C4-2B (cell line): ENCODE results near the gene SMIM29.

Experiments
- H3K27ac ChIP-seq: fragments of 450-650 bp; 2 replicates; pipeline ENCODE4 v1.5.1; 2017
- CTCF ChIP-seq: fragments of 450-650 bp; conservative IDR thresholded peaks from 2 replicates; pipeline ENCODE4 v1.5.1; 2017; ENCODE audit warnings: mild to moderate bottlenecking
- ZFX ChIP-seq: fragments of 450-650 bp; IDR thresholded peaks from 2 replicates; pipeline ENCODE4 v1.6.1; 2017

The SMIM29 gene

DNA sequence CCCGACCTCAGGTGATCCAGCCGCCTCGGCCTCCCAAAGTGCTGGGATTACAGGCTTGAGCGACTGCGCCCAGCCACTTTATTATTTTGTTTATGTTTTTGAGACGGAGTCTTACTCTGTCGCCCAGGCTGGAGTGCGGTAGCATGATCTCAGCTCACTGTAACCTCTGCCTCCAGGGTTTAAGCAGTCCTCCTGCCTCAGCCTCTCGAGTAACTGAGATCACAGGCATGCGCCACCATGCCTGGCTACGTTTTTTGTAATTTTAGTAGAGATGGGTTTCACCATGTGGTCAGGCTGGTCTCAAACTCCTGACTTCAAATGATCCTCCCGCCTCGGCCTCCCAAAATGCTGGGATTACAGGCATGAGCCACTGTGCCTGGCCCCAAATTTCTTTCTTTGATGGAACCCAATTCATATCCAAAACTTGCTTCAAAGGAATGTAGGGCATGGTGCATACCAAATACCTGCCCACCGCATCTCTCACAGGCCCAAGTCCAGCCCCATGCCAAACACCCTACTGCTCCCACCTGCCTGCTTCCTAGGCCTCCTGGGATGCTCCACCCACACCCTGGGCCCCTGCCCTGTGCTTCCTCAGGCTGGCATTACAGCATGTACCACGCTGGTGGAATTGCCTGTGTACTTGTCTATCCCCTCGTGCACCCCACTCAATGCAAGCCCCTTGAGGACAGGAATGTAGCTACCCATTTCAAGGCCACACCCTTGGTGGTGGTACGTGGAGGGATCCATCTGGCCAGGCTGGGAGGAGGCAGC is 17.1 kb downstream of the SMIM29 start:
- no peak overlapping the region for H3K27ac ChIP-seq
- no peak for TF ChIP-seq CTCF

- H3K27ac ChIP-seq = no peak overlapping the region
- TF ChIP-seq ZFX (no peak), CTCF (no peak)
Observed at GRCh38 chr6:34230653-34231371, 18.0 kb downstream of the SMIM29 start.

DNA sequence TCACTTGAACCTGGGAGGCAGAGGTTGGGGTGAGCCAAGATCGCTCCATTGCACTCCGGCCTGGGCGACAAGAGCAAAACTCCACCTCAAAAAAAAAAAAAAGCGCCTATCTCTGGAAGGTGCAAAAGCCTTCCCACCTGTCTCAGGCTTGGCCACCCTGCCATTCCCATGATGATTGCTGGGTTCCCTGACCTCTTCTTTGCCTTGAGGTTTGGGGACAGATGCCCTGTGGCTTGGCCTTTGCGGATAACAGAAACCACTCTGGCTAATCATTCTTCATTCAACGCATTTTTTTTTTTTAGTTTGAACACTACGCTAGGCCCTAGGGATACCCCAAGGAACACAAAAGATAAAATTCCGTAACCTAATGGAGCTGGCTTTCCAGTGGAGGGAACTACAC is 18.9 kb downstream of the SMIM29 start:
- no peak overlapping the region for H3K27ac ChIP-seq
- TF ChIP-seq ZFX (no peak), CTCF (no peak)

- no peak overlapping the region for H3K27ac ChIP-seq
- no peak for TF ChIP-seq CTCF
- TF ChIP-seq ZFX = no peak
Observed at GRCh38 chr6:34227761-34228421, 20.9 kb downstream of the SMIM29 start.

- H3K27ac ChIP-seq = peak overlapping the region; percentile 100; the same call in 1 of the 2 replicates
- TF ChIP-seq ZFX = no peak
- no peak for TF ChIP-seq CTCF
Observed at GRCh38 chr6:34226731-34227586, 21.8 kb downstream of the SMIM29 start.

DNA sequence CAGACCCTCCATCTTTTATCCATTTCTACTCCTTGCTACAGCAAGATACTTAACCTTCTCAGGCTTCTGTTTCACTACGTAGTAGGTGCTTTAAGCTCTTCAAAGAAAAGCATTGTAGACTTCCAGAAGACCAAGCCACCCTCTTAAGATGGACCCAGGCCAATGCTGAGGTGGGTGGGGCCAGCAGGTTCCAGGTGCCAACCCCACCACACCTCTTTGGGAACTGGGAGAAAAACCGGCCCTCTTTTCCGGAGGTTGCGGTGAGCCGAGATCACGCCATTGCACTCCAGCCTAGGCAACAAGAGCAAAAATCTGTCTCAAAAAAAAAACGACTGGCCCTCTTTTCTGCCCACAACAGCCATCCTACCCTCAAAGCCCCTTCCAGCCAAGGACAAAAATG is 22.7 kb downstream of the SMIM29 start:
- TF ChIP-seq ZFX (no peak), CTCF (no peak)

More for the DNA sequence above, 22.7 kb downstream of the SMIM29 start:
- H3K27ac ChIP-seq = peak overlapping the region; percentile 100
